A673 (cell line): ENCODE data around the gene PHETA1.

Experiments
- EZH2 ChIP-seq: fragments of 200-600 bp; sonication (generic); IDR thresholded peaks from 2 replicates; pipeline ENCODE4 v1.6.1; 2017; ENCODE audit warnings: borderline replicate concordance, low read depth, mild to moderate bottlenecking, mixed read lengths, antibody characterized with exemption, low read length; ENCODE audit not compliant: poor library complexity, severe bottlenecking
- TF ChIP-seq, protein P1 (sequence below): fragments of 300-800, 200-600 bp; sonication (generic); conservative IDR thresholded peaks from 2 replicates; pipeline ENCODE4 v1.5.1; 2017; ENCODE audit warnings: low read depth, mild to moderate bottlenecking, antibody characterized with exemption, low read length, moderate library complexity, mixed read lengths

DNA sequence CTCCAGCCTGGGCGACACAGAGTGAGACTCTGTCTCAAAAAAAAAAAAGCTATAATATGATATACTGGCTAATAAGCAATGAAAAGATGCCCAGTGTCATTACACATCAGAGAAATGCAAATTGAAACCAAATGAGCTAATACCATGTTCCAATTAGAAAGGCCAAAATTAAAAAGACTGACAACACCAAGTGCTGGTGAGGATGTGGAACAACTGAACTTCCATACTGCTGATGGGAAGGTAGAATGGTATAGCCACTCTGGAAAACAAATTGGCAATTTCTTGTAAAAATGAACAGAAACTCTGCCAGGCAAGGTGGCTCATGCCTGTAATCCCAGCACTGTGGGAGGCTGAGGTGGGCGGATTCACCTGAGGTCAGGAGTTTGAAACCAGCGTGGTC, 8.5 kb upstream of the PHETA1 start:
- TF ChIP-seq, protein P1, sequence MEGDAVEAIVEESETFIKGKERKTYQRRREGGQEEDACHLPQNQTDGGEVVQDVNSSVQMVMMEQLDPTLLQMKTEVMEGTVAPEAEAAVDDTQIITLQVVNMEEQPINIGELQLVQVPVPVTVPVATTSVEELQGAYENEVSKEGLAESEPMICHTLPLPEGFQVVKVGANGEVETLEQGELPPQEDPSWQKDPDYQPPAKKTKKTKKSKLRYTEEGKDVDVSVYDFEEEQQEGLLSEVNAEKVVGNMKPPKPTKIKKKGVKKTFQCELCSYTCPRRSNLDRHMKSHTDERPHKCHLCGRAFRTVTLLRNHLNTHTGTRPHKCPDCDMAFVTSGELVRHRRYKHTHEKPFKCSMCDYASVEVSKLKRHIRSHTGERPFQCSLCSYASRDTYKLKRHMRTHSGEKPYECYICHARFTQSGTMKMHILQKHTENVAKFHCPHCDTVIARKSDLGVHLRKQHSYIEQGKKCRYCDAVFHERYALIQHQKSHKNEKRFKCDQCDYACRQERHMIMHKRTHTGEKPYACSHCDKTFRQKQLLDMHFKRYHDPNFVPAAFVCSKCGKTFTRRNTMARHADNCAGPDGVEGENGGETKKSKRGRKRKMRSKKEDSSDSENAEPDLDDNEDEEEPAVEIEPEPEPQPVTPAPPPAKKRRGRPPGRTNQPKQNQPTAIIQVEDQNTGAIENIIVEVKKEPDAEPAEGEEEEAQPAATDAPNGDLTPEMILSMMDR, result no peak
- no peak for TF ChIP-seq EZH2
